ENCODE measurements around the gene GSKIP.

- TF ChIP-seq CTCF (IDR thresholded peaks at IDR 0.05; ENCODE audit: insufficient read depth, low read length, poor library complexity, severe bottlenecking) (no peak), EZH2phosphoT487 (conservative IDR thresholded peaks at IDR 0.05; ENCODE audit: low read length) (no peak)
These were observed 29.9 kb downstream of the GSKIP start for GRCh38 chr14:96393071-96393691.
